Endometrium (tissue), 2 donors: Measurements from ENCODE around the gene PPP1R13B.
"Not testable (repeated sequence)": the region's sequence is repeated elsewhere in the genome, so short reads cannot be mapped to it uniquely, and the experiment has no call there.

Experiments
- FAIRE-seq: peaks from 2 replicates; lab custom pipeline; 2012; peaks lifted over from hg19 to GRCh38; lab: Jason Lieb, UNC
- donor health status: control.
- donor health status: control.

The PPP1R13B gene

DNA sequence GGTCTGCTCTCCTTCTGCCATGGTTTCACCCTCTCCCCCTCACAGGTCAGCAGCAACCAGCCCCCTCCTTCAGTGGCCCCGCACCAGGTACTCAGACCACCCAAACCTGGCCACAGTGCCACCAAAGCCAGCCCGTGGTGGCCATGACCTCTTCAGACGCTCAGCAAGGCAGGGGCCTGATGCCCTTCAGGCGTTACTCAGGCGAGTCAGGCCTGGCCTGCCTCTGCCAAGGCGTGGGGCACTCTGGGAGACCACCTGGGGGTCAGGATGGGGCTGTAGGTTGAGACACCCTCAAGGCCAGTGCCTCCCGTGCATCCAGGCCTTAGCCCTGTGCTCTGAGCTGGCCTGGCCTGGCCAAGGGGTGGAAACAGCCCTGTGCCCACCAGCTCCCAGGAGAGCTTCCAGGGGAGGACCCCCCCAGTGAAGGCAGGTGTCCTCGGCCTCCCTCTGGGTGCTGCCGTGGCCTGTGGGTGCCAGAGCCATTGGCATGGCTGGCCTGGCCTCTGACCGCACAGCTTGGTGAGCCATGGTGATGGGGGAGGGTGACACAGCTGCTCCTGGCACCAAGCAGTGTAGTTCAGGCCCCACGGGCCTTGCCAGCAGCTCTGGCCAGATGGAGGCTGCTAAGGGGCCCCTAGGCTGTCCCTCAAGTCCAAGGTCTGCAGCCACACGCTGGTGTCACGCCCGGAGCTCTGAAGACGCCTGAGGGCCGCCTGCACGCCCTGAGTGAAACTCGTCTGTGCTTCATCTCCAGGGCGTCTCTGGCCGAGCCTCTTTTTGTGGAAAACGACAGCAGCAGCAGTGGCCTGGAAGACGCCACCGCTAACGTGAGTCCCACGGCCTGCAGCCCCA lies 147.2 kb downstream of the PPP1R13B start:
- FAIRE-seq, result no peak

DNA sequence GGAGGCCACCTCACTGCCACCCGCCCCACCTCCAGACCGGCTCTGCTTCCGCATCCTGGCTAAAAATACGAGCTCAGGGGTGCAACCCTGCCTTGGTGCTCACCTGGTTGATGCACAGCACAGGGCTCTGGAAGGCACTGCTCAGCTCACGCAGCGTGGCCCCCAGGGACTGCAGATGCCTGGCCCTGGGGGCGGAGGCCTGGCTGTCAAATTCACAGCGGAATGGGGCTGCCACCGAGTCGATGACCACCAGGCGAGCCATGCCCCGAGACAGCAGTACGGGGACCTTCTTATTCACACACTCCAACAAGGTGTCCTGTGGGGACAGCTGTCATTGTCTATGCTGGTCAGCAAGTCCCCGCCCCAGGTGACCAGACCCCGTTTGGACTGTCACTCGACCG lies 148.1 kb downstream of the PPP1R13B start:
- FAIRE-seq, result no peak

DNA sequence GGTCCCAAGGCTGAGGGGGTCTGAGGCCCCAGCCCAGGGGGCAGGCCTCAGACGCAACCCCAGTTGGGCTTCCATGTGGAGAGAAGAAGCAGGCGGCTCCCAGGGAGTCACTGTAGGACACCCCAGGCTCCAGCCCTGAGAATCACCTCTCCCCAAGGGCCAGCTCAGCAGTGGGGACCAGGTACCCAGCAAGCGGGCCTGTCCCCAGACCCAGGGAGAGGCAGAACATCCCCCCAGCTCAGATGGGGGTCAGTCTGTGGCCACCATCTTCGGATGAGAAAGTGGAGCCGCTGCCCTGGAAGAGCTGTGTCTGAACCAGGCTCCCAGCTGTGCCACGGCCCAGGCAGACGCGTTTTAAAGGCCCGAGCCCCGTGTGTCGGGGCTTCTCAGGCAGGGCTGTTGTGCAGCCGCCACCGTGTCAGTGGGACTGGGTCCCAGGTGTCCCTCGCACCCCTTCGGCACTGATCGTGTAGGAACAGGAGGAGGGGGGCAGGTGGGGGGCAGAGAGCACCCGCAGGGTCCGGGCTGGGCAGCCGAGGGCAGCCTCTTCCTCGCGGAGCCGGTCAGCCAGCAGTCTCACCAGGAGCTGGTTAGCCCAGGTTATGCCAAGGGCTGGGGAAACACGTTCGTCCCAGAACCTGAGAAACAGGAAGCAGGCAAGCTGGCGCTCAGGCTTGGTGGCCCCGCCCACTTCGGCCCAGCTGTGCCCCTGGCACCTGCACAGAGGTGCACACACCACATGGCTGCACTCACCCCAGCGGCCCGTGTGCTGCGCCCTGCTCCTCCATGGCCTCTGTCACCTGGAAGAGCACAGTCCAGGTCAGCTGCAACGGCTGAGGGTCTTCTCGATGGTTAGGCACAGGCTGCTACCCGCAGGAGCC lies 148.8 kb downstream of the PPP1R13B start:
- FAIRE-seq, result no peak

DNA sequence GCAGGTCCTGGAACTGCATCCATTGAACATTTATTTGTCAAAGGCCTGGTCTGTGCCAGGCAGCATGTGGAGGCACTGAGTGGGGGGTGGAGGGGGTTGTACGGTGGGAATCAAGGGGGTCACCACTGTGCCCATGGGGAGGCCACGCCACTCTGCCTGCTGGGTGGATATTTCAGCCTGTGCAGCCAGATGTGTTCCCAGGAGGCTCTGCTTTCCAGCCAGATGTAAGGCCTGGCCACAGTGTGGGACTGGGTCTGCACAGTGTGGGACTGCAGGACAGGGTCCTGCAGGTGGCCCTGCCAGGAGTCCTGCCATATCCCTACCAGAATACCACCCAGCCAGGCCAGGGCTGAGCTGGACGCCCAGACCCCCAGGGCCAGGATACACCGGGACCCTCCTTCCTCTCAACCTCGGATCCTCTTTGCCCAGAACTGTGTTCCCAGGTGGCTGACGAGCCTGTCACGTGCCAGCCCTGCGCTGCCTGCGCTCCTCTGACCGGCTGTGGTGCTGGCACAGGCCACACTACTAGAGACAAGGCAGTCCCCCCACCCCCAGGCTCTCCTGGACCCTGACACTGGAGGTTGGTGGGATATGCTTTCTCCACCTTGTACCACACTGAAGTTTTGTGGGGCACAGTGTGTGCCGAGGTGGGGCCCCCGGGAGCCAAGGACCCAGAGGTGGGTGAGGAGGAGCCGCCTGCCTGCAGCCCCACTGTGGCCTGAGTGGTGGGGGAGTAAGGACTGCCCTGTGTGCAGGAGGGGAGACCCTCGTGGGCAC lies 149.6 kb downstream of the PPP1R13B start:
- FAIRE-seq, result no peak

DNA sequence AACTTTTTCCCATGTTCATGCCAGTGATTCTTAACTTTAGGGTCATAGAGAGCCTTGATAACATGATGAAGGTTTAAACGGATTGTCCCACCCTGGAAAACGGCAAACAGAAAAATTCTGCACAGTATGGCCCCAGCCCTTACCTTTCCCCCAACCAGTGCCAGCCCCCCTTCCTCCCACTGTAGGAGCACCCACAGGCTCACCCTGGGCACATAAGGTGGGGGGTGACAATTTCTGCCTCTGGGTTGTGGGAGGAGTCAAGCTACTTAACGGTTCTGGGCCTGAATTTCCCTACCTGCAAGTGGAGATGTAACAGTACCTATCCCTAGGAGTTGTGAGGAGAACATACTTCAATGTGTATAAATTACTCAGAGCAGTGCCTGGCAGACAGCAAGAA lies 150.2 kb downstream of the PPP1R13B start:
- FAIRE-seq, result no peak

DNA sequence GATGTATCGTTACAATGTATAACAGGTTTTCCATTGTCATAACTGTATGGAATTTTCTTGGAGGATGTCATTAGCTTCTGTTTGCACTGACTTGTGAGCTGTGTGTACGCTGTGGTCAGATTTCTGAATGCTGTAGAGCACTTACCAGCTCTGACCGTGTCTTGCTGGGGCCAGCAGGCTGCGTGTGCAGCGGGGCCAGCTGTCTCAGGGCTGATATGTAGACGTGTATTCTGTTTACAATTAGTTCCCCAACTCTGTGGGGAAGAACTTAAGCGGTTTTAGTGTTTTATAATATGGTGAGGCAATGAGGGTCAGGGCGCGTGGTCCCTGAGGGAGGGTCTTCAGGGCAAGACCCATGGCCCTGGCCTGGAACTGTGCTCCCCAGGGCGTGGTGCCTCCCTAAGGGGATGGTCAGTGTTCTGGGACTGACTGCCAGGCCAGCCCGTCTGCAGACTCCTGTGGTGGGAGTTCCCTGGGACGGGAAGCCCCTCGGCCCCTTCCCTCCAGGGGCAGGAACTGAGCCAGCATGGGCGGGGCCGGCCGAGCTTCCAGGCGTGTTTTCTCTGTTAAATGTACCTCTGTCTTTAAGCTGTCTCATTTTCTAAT lies 150.8 kb downstream of the PPP1R13B start:
- peak; percentile 76 for FAIRE-seq

DNA sequence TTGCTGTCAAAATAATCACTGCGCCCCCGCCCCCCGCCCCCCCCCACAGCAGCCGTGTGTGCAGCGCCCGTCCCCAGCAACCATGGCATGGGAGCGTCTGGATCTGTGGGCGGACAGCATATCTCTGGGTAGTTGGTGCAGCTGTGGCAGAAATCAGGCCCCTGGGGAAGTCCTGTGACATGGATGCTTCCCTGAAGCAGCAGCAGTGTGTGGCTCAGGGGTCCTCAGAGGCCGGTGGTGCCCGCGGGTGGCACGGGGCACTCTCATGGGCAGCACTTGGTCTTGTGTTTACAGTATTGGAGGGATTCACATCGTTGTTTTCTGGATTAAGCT lies 151.3 kb downstream of the PPP1R13B start:
- FAIRE-seq, result no peak

DNA sequence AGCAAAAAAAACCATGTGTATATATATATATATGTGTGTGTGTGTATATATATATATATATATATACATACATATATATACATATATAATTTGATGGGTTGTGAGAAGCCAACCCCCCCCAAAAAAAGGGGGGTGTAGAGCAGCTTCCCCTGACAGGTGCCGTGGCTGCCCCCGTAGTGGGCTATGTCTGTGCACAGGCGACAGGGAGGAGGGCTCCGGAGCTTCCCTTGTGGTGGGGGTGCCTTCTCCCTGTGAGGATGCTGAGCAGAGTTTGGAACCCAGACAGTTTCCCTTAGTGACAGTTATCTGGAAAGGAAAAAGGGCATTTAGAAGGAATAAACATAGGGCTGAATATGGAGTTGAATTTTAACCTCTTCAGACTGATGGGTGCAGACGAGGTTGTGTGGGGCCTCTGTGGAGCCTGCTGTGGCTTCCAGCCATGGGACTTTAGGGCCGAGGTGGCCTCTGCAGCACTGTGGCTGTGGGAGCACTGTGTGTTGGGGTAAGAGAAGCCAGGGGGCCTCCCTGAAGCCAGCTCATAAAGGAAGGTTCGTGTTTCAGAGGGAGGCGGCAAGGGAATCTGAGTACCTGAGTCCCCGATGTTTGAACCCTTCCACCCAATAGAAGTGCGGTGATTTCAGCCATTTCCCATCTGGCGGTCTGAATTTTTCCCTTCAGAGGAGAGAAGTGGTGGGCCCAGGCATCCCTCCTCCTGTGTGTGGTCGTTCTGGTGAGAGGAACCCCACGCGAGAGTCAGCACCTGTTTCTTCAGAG lies 151.9 kb downstream of the PPP1R13B start:
- FAIRE-seq, result no peak

DNA sequence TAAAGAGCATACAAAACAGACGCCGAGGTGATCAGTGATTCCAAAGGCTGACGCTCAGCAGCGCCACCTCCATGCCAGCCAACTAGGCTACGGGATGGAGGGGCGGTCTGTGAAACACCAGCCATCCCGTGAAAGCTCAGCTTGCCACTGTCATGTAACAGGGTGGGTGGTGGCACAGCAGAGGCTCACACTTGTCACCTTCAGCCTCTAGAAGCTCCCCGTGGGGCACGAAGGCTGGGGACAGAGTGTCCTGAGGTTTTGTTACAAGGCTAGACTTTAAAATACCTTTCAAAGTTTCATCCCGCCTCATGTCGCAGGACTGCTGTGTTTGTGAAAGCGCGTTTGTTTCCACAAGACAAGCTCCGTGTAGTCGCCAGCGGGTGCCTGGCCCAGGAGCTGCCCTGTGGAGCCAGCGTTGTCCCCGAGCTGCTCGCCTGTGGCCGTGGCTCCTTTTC lies 152.8 kb downstream of the PPP1R13B start:
- FAIRE-seq, result no peak

DNA sequence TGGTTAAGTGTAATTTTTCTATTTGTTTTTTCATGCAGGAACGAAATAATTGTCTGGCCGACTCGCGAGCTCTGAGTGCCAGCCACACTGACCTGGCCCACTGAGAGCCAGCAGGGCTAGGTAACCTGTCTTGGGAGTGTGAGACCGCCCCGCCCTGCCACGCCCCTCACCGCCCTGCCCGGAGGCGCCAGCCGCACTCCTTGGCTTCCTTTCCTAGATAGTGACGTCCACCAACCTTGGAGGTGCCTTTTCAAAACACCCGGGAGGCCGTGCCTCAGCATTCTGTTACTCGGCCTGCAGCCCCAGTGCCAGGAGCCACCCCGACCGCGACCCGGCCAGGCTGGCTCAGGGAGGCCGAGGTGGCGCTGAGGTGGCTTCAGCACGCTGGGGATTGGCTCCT lies 153.9 kb downstream of the PPP1R13B start:
- no peak for FAIRE-seq

DNA sequence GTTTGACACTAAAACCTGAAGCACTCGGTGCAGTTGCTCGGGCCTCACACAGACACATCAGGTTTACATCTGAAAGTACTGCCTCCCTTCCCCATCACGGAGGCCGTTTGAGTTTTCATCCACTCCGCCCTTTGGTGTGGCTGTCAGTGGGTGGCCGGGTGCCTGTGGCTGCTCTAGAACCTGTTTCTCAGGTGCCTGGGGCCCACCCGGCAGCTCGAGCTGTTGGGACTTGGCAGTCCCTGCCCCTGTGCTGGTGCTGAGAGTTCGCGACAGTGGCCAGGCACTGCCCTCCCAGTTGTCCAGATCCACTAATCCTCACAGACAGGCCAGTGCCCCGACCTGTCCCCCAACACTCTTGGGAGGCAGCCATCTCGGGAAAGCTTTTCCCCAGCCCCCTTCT lies 154.5 kb downstream of the PPP1R13B start:
- no peak for FAIRE-seq

DNA sequence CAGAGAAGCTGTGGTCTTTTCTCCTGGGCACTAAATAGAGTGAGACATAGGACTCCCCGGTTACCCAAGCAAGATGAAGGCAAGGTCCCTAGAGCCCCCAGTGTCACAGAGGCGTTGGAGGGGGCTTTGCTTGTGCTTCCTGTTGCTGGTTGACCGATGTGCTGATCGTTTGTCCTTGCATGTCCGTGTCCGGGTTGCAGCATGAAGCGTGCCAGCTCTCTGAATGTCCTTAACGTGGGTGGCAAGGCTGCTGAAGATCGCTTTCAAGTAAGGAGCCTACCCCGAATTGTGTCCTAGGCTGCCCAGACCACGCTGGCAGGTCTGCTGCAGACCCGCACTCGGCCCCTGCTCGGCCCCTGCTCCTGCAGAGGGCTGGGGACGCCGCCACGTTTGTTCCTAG lies 155.2 kb downstream of the PPP1R13B start:
- no peak for FAIRE-seq

DNA sequence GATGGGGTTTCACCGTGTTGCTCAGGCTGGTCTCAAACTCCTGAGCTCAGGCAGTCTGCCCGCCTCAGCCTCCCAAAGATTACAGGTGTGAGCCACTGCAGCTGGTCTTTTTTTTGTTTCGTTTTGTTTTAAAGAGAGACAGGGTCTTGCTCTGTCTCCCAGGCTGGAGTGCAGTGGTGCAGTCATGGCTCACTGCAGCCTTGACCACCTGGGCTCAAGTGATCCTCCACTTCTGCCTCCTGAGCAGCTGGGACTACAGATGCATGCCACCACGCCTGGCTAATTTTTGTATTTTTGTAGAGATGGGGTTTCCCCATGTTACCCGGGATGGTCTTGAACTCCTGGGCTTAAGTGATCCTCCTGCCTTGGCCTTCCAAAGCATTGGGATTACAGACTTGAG lies 155.7 kb downstream of the PPP1R13B start:
- not testable (repeated sequence) for FAIRE-seq

DNA sequence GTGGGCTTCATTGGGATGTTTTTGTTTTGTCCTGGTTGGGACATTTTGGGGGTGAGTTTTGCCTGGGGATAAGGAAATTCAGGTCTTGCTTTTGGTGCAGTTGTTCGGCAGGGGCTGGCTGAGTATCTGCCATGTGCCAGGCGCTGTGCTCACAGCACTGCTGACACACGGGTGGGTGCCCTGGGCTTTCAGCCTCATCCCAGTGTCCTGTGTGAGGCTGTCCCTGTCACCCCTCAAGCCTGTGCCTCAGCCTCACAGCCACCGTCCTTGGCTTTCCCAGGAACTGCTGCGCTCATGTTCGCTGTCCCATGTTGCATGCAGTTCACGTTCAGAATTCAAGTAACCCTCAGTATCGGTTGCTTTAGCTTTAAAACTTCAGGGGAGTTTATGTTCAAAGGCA lies 157.0 kb downstream of the PPP1R13B start:
- no peak for FAIRE-seq

DNA sequence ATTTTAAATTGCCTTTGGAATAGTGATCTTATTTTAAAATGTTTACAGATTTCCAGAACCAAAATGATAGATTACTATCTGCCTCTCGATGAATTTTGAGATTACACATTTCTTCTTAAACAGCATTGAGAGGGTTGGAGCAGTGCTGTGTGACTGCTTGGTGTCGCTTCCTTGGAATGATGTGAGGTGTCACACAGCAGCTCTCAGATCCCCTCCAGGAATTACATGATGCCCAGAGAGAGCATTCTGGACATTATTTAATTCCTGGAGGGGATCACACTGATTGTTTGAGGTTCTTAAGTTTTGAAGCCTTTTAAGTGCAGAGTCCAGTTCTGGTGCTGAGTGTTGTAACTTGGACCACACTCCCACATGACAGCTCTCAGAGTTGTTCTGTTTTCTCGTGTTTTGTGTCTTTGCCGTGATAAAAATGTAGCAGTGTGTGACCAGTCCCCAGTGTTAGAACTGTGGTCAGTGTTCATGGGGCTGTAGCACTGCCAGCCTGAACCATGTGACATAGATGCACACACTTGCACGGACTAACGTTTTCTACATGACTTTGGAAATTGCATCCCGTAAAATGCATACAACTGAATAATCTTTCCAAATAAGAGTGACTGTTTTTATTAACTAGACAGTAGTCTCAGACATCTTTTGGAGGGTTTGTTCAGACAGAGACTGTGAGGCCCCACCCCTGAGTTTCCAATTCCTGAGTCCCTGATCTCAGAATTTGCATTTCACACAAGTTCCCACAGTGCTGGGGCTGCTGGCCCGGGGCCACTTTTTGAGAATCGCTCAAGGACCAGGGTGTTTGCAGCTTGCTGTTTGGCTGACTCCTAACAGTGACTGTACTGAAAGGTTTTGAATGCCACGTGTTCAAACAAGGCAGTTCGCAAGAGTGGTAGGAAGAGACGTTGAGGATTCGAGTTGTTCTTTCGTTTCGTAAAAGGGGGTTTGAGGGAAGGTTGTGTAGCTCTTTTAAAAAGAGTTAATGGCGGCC lies 158.2 kb downstream of the PPP1R13B start:
- no peak for FAIRE-seq

DNA sequence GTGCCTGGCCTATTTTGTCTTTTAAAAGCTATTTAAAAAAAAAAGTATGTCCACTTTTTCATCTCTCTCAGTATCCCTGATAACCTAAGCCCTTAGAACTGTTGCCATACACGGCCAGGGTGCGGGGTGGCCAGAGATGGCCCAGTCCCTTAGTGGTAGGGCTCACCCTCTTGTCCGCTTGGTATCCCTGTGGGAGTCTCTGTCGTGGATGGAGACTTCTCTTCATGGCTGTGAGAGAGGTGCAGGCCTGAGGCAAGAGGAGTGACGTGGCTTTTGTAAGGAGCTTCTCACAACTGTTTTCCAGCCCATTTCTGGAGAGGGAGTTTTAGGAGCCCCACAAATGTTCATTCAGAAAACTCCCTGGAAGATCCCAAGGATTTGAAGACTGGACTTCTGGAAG lies 158.9 kb downstream of the PPP1R13B start:
- no peak for FAIRE-seq

DNA sequence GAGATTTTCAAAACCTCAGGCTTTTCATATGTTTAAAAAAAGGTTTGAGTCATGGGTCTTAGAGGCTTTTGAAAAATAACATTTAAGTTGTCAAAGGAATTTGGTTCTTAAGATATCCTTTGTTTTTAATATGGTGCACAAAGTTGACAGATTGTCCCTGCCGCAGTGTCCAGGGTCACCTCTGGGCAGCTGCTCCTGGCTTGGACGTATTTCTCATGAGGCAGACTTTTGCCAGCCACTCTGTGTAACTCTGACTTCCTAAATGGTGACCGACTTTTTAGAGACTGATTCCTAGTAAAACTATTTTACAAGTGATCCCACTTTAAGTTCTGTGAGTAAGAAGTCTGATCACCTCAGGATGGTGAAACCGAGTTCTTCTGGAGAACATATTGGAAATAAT lies 159.7 kb downstream of the PPP1R13B start:
- FAIRE-seq, result no peak

DNA sequence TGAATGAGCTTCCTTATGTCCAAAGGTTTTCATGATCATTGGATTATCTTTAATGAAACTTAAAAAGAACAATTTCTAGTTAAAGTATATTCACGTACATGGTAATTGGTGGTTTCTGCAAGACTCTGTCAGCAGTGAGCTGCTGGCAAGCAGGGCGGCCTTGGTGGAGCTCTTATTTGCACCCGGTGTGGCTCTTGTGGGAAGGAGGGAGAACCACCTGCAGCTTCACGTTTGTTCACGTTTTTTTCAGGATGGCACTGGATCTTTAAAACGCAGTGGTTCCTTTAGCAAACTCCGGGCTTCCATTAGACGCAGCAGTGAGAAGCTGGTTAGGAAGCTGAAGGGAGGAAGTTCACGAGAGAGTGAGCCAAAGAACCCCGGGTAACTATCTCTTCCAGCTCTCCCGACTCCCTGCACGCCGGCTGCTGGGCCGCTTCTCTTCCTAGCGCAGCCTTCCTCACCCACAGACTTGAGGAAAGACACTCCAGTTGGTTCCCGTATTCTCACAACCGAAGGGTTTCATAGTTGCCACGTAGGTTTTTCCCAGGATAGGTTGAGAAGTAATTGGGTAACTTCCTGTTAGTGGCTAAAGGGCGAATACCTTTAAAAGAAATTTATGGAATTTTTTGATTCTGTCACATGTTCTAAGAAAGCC lies 160.4 kb downstream of the PPP1R13B start:
- FAIRE-seq, result no peak
